HS-5 (cell line): ENCODE measurements around the gene AGRN.

Experiments
- DNase-seq: peaks from one replicate; pipeline ENCODE4 v3.0.0-alpha.2; 2012; ENCODE audit warnings: low read depth

Gene AGRN

GRCh38 chr1:1081311-1082238 is 61.7 kb downstream of the AGRN start:
- DNase-seq = no peak

DNA sequence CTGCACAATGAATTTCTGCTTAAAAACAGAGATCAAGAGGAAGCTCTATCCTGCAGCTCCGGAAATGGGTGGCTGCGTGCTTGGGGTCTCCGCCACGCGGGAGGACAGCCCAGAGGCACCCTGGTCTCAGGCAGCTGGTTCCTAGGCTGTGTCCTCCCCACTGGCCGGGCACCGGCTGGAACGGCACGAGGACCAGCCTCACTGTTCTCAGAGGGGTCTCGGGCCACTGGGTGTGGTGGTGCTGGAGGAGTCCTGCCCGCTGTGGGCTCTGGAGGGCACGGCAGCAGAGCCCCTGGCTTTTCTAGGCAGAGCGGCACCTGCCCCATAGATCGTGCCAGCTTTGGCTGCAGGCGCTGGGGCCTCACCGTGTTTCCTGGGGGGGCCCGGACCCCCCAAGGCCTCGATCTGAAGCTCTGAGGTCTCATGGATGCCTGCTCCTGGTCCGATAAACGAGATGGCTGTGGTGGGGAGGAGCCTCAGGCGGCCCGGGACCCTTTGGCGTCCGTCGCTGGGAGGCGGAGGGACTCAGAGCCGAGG is 62.4 kb downstream of the AGRN start:
- DNase-seq = no peak

GRCh38 chr1:1082776-1083415 is 63.0 kb downstream of the AGRN start:
- no peak for DNase-seq

- DNase-seq = no peak
Observed at GRCh38 chr1:1083416-1084371, 63.8 kb downstream of the AGRN start.

DNA sequence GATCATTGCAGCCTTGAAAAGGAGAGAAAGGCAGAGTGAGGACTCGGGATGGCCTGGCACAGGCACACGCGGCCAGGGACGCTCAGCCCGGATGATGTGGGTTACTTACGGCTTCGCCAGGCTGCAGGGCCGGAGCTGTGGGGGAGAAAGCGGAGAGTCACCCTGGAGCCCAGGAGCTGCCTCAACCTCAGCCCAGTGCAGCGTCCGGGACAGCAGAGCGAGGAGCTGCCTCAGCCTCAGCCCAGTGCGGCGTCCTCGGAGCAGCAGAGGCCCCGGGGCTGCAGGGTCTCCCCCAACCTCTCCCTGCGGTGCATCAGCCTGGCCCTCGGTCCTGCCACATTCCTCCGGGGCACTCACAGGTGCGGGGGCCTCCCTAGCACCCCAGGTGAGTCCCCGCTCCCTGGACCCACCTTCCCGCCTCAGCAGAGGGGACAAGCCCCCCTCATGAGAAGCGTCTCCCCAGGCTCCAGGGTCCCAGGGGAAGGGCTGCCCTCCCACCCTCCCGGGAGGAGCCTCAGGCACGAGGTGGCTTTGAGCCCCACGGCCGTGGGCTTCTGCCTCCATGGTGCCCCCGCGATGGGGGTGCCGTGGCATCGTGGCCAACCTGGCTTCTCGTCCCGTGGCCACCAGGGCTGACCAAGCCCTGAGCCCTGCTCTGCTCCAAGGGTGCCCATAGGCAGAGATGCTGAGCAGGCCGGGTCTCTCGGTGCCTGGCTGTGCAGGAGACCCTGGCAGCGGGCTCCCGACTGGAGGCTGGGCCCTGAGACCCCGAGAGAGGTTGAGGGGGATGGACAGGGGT is 64.7 kb downstream of the AGRN start:
- no peak for DNase-seq

- DNase-seq = no peak
Observed at GRCh38 chr1:1085171-1085841, 65.4 kb downstream of the AGRN start.

DNA sequence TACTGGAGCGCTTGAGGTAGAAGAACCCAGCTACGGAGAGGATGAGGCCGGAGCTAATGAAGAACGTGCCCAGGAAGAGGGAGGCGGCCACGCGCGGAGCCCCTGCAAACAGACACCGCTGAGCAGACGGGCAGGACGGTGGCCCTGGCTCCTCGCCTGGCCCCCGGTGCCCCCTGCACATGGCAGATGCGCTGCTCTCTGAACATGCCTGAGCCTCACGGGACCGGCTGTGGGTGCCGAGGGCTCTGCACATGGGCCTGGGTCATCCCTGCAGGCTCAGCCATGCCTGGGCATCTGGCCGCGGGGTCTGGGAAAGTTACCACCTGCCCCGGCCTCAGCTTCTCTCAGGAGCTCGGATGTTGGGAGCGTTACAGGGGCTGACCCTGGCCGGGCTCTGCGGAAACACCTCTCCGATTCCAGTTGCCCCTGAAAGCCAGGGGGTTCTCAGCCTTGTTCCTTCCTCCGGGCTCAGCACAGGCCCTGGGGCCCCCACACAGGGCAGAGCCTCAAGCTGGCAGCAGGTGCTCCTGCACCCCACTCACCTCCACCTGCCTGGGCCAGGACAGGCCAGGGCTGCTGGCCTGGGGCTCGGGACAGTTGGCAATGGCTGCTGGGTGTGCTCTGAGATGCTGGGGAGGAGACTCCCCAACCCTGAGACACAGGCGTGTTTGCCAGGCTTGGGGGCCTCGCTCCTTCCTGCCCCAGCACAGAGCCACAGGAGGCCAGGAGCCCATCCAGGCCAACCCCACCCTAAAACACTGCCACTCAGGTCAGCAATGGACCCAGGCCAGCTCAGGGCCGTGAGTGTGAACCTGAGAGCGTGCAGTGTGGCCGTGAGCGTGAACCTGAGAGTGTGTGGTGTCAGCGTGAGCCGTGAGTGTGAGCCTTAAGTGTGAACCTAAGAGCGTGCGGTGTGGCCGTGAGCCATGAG is 66.3 kb downstream of the AGRN start:
- DNase-seq = no peak

GRCh38 chr1:1086911-1087341 is 67.0 kb downstream of the AGRN start:
- DNase-seq = no peak

DNA sequence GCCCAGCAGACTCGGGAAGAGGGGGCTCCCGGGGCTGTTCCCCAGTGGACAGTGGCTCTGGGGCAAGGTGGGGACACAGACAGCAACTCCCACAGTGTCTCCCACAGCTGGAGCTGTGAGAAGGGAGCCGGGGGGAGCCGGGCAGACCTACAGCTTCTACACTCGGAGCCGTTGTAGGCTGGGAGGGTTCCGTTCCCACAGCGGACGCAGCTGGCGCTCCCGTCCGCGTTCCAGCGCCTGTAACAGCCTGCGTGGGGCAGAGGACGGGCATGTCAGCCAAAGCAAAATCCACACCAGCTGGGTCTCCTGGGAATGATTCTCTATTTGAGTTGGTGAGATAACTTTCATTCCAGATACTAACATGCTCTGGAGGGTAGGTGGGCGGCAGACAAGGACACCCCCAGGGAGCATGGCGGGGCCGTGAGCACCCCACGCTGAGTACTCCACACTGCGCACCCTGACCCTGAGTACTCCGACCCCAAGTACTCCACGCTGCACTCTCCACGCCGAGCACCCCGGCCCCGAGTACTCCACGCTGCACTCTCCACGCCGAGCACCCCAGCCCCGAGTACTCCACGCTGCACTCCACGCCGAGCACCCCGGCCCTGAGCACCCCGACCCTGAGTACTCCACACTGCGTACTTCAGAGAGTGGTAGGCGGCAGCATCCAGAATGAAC is 67.6 kb downstream of the AGRN start:
- no peak for DNase-seq

- DNase-seq = no peak
Observed at GRCh38 chr1:1088029-1088800, 68.3 kb downstream of the AGRN start.

GRCh38 chr1:1088801-1089680 is 69.1 kb downstream of the AGRN start:
- no peak for DNase-seq

- DNase-seq = no peak
Observed at GRCh38 chr1:1089731-1090423, 70.0 kb downstream of the AGRN start.

DNA sequence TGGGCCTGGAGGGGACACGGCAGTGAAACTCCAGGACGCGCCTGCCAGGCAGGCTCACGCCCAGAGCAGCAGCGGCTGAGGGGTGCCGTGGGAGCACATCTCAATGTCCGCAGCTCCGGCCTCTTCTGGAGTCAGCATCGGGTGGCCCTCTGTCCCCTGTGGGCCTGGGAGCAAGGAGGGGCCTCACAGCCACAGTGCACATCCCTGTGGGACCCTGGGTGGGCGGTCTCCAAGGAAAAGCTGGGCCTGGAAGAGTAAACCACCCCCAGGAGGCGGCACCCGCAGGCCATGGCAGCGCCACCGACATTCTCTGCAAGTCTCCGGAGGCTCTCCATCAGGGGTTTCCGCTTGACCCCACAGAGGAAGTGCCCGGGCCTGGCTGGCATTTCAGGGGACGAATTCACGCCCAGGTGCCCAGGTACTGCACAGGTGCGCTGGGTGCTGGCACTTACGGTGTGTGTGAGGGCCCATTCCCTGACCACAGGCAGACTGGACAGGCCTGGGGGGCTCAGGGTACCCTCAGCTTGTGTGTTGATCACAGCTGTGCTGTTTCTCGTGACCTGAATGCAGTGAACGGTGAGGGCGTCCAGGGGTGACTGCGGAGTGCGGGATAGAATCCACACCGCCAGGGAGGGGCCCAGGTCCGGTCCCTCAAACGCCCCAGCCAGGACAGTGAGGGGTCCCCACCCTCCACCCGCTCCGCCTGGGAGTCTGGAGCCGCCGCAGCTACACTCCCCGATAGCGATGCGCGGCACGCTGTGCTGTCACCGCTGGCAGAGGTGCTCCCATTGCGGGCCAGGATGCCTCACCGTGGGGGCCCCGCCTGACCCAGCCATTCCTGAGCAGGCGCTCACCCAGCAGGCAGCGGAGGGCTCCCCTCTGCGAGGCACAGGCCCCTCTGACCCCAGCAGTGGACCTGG is 70.8 kb downstream of the AGRN start:
- DNase-seq = no peak

- DNase-seq = no peak
Observed at GRCh38 chr1:1091344-1092148, 71.6 kb downstream of the AGRN start.
